ENCODE measurements around the gene PCSK6.

Gene PCSK6

DNA sequence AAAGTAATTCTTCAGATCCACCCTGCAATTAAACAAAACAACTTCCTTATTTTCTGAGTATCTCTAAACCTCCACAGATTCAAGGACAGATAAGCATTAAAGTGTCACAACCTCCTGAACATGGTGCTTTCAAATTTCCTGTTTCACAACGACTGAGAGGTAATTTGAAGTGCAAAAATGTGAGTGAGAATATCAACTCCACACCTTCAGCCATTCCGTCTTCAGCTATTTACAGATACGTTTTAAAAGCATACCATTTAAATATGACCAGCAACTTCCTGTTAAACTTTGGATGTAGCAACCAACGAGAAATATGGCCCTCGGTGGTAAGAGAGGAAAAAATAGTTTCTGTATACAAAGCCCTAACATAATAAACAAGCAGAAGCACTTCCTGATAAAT lies 32.1 kb upstream of the PCSK6 start:
- no peaks in the 10 kb centered on the region for H3K27me3 ChIP-seq (ENCODE audit: insufficient read depth, low read length, poor library complexity)
- H2AFZ ChIP-seq (ENCODE audit: low read depth, low read length) = peak overlapping the region; percentile 39

DNA sequence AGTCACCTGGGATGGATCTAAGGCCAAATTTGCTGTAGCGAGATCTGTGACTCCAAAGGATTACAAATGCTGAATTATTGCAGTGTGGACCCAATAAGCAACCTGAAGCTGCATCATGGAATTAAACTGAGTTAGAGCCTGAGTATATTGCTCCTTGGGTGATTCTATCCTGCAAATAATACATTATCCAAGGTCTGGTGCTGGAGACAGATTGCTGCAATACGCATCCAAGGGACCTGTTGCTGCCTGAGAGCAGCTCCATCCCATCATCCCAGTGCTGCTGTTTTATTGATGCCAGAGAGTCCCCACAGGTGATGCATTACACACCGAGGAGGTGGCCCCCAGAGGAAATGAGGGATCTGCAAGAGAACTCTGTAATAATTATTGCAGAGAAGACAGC lies 31.6 kb upstream of the PCSK6 start:
- no peaks in the 10 kb centered on the region for H3K27me3 ChIP-seq (ENCODE audit: insufficient read depth, low read length, poor library complexity)
- H3K36me3 ChIP-seq (ENCODE audit: insufficient read depth, low read length) = no peaks in the 10 kb centered on the region
- no peaks in the 10 kb centered on the region for H4K20me1 ChIP-seq (ENCODE audit: insufficient read depth, low read length)
- TF ChIP-seq EZH2 (IDR thresholded peaks at IDR 0.05; ENCODE audit: borderline replicate concordance, low read depth, low read length, severe bottlenecking) = no peak
- TF ChIP-seq, protein P1, sequence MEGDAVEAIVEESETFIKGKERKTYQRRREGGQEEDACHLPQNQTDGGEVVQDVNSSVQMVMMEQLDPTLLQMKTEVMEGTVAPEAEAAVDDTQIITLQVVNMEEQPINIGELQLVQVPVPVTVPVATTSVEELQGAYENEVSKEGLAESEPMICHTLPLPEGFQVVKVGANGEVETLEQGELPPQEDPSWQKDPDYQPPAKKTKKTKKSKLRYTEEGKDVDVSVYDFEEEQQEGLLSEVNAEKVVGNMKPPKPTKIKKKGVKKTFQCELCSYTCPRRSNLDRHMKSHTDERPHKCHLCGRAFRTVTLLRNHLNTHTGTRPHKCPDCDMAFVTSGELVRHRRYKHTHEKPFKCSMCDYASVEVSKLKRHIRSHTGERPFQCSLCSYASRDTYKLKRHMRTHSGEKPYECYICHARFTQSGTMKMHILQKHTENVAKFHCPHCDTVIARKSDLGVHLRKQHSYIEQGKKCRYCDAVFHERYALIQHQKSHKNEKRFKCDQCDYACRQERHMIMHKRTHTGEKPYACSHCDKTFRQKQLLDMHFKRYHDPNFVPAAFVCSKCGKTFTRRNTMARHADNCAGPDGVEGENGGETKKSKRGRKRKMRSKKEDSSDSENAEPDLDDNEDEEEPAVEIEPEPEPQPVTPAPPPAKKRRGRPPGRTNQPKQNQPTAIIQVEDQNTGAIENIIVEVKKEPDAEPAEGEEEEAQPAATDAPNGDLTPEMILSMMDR (IDR thresholded peaks at IDR 0.05; ENCODE audit: borderline replicate concordance, extremely low read depth, low read length, poor library complexity, severe bottlenecking) = no peak
- no peak overlapping the region for H3K4me3 ChIP-seq (ENCODE audit: low read depth in 1 of 2, low read length in 2 of 2)
- no peaks in the 10 kb centered on the region for H3K79me2 ChIP-seq (ENCODE audit: insufficient read depth, low read length)
- peaks cover 19% of the 10 kb centered on the region for H3K4me1 ChIP-seq (ENCODE audit: insufficient read depth, low read length)
- H3K9ac ChIP-seq (ENCODE audit: low read depth, low read length) = no peak overlapping the region
- no peak overlapping the region for H2AFZ ChIP-seq (ENCODE audit: low read depth, low read length)
- ATAC-seq (ENCODE audit: insufficient read depth, low read depth) (no peak), DNase-seq (no peak)
- peak overlapping the region; percentile 39; the same call in 1 of the 2 replicates for H3K27ac ChIP-seq (ENCODE audit: low read length)
- no peak overlapping the region for H3K4me2 ChIP-seq (ENCODE audit: insufficient read depth, low read length)
- peaks cover 8% of the 10 kb centered on the region for H3K9me3 ChIP-seq (ENCODE audit: insufficient read depth, low read length, severe bottlenecking)

More for the DNA sequence above, 32.1 kb upstream of the PCSK6 start:
- Histone ChIP-seq H3K4me1 (ENCODE audit: insufficient read depth, low read length) (peaks cover 19% of the 10 kb centered on the region), H3K4me2 (ENCODE audit: insufficient read depth, low read length) (no peak overlapping the region), H3K27ac (ENCODE audit: low read length) (peak overlapping the region; percentile 39), H3K9ac (ENCODE audit: low read depth, low read length) (no peak overlapping the region), H3K4me3 (ENCODE audit: low read depth in 1 of 2, low read length in 2 of 2) (no peak overlapping the region), H3K79me2 (ENCODE audit: insufficient read depth, low read length) (no peaks in the 10 kb centered on the region), H3K36me3 (ENCODE audit: insufficient read depth, low read length) (no peaks in the 10 kb centered on the region), H3K9me3 (ENCODE audit: insufficient read depth, low read length, severe bottlenecking) (peaks cover 8% of the 10 kb centered on the region), H4K20me1 (ENCODE audit: insufficient read depth, low read length) (no peaks in the 10 kb centered on the region)
- DNase-seq = no peak
- TF ChIP-seq EZH2 (IDR thresholded peaks at IDR 0.05; ENCODE audit: borderline replicate concordance, low read depth, low read length, severe bottlenecking) = no peak
- TF ChIP-seq, protein P1 (IDR thresholded peaks at IDR 0.05; ENCODE audit: borderline replicate concordance, extremely low read depth, low read length, poor library complexity, severe bottlenecking) = no peak
- no peak for ATAC-seq (ENCODE audit: insufficient read depth, low read depth)

DNA sequence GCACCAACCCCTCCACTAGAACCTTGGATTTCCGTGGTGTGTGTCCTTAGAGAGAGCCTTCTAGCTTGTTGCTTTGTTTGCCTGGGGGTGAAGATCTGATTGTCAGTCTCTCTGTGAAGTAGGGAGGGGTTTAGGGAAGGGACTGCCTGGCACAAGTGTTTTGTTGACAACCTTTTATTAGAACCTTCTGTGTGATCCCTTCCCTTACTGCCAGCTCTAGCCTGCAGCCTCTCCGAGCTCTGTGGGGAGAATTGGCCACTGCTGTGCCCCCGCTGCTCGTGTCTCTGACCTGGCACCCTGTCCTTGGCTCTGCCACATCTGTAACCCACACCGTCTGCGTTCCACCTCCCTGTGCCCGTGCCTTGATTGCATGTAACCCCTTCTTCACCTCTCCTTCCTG lies 30.9 kb upstream of the PCSK6 start:
- H3K79me2 ChIP-seq (ENCODE audit: insufficient read depth, low read length) = no peaks in the 10 kb centered on the region
- no peak overlapping the region for H3K4me3 ChIP-seq (ENCODE audit: low read depth in 1 of 2, low read length in 2 of 2)
- no peaks in the 10 kb centered on the region for H3K36me3 ChIP-seq (ENCODE audit: insufficient read depth, low read length)
- no peak for ATAC-seq (ENCODE audit: insufficient read depth, low read depth)
- peaks cover 8% of the 10 kb centered on the region for H3K9me3 ChIP-seq (ENCODE audit: insufficient read depth, low read length, severe bottlenecking)
- H2AFZ ChIP-seq (ENCODE audit: low read depth, low read length) = no peak overlapping the region
- no peak overlapping the region for H3K9ac ChIP-seq (ENCODE audit: low read depth, low read length)
- peaks cover 19% of the 10 kb centered on the region for H3K4me1 ChIP-seq (ENCODE audit: insufficient read depth, low read length)
- H4K20me1 ChIP-seq (ENCODE audit: insufficient read depth, low read length) = no peaks in the 10 kb centered on the region
- TF ChIP-seq EZH2 (IDR thresholded peaks at IDR 0.05; ENCODE audit: borderline replicate concordance, low read depth, low read length, severe bottlenecking) = no peak
- TF ChIP-seq, protein P1 (IDR thresholded peaks at IDR 0.05; ENCODE audit: borderline replicate concordance, extremely low read depth, low read length, poor library complexity, severe bottlenecking) = no peak
- H3K27ac ChIP-seq (ENCODE audit: low read length) = no peak overlapping the region
- H3K27me3 ChIP-seq (ENCODE audit: insufficient read depth, low read length, poor library complexity) = no peaks in the 10 kb centered on the region
- no peak overlapping the region for H3K4me2 ChIP-seq (ENCODE audit: insufficient read depth, low read length)
- no peak for DNase-seq

DNA sequence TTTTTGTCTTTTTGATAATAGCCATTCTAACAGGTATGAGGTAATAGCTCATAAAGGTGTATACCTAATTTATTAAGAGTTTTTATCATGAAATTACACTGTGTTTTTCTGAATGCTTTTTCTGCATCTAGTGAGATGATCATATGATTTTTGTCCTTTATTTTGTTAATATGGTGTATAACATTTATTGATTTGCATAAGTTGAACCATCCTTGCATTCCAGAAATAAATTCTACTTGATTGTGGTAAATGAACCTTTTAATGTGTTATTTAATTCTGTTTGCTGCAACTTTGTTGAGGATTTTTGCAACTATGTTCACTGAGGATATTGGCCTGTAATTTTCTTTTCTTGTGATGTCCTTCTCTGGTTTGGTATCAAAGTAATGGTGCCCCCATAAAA lies 28.0 kb upstream of the PCSK6 start:
- H3K79me2 ChIP-seq (ENCODE audit: insufficient read depth, low read length) = no peaks in the 10 kb centered on the region
- ATAC-seq (ENCODE audit: insufficient read depth, low read depth) = no peak
- no peaks in the 10 kb centered on the region for H3K36me3 ChIP-seq (ENCODE audit: insufficient read depth, low read length)

More for the DNA sequence above, 28.0 kb upstream of the PCSK6 start:
- Histone ChIP-seq H3K27me3 (ENCODE audit: insufficient read depth, low read length, poor library complexity) (no peaks in the 10 kb centered on the region), H3K4me1 (ENCODE audit: insufficient read depth, low read length) (peaks cover 19% of the 10 kb centered on the region), H4K20me1 (ENCODE audit: insufficient read depth, low read length) (no peaks in the 10 kb centered on the region), H3K9me3 (ENCODE audit: insufficient read depth, low read length, severe bottlenecking) (peaks cover 8% of the 10 kb centered on the region), H3K9ac (ENCODE audit: low read depth, low read length) (no peak overlapping the region), H2AFZ (ENCODE audit: low read depth, low read length) (no peak overlapping the region), H3K27ac (ENCODE audit: low read length) (no peak overlapping the region), H3K4me3 (ENCODE audit: low read depth in 1 of 2, low read length in 2 of 2) (no peak overlapping the region), H3K4me2 (ENCODE audit: insufficient read depth, low read length) (no peak overlapping the region)
- DNase-seq = no peak
- TF ChIP-seq, protein P1 (IDR thresholded peaks at IDR 0.05; ENCODE audit: borderline replicate concordance, extremely low read depth, low read length, poor library complexity, severe bottlenecking) = no peak
- no peak for TF ChIP-seq EZH2 (IDR thresholded peaks at IDR 0.05; ENCODE audit: borderline replicate concordance, low read depth, low read length, severe bottlenecking)
